Adrenal gland (tissue), 5 donors: ENCODE results near the gene RPS6KA4.

Source experiments
- CTCF ChIP-seq, 6 experiments: fragments of 450-650 bp in 4 of 6; fragments of 200-600 bp in 2 of 6; sonication (generic) in 1 of 6; IDR thresholded peaks; 1 replicate in 5 of 6; 2 replicates in 1 of 6; pipeline versions ENCODE4 v1.5.1 to v1.8.0; 2016 to 2021; ENCODE audit warnings: antibody characterized with exemption in 6 of 6, mild to moderate bottlenecking in 2 of 6, moderate library complexity in 1 of 6
- POLR2A ChIP-seq, 2 donors: fragments of 450-650 bp; IDR thresholded peaks; one replicate each; pipeline ENCODE4 v1.6.1; 2017; ENCODE audit warnings: antibody characterized with exemption in 2 of 2, mild to moderate bottlenecking in 2 of 2, moderate library complexity in 1 of 2
- donor health status: DM: no; HTN: no; CAD: no.

- no peak for TF ChIP-seq CTCF (IDR thresholded peaks at IDR 0.05)
- no peak for TF ChIP-seq POLR2A (IDR thresholded peaks at IDR 0.05)
Observed at GRCh38 chr11:64390558-64390957, 31.6 kb downstream of the RPS6KA4 start.
